ENCODE results near the gene CACNB1.

GRCh38 chr17:39155654-39156053 is 41.8 kb downstream of the CACNB1 start:
- TF ChIP-seq CTCF (IDR thresholded peaks at IDR 0.05) (no peak), EZH2 (IDR thresholded peaks at IDR 0.05; ENCODE audit: borderline replicate concordance, insufficient read depth, low read depth, low read length, poor library complexity, severe bottlenecking) (no peak)

Measured in B cell (primary cell).